Measurements from ENCODE around the gene EYA4. TPM values are rescaled to one million over a fixed set of nuclear protein-coding genes. Genes with fewer than 3 reads are reported as not detected.
A peak's percentile ranks its signal among the peaks of the same experiment; 100 is the strongest.

EYA4 gene
- total RNA-seq, 1 donor from 2014 or later: 15.4 TPM

GRCh38 chr6:133297657-133298056 lies 56.5 kb downstream of the EYA4 start:
- Histone ChIP-seq H3K4me3 (no peak overlapping the region), H3K9me3 (replicated peaks) (no peaks in the 10 kb centered on the region), H3K27ac (replicated peaks) (peak overlapping the region; percentile 11), H3K36me3 (no peaks in the 10 kb centered on the region), H3K4me1 (peaks cover 24% of the 10 kb centered on the region), H3K27me3 (ENCODE audit: low read depth) (no peaks in the 10 kb centered on the region)
- no peak for TF ChIP-seq CTCF (IDR thresholded peaks at IDR 0.05; ENCODE audit: borderline replicate concordance)
- intact Hi-C loops (cut with micrococcal nuclease): no loop called here
- DNase-seq: no peak

GRCh38 chr6:133298335-133298734 lies 57.2 kb downstream of the EYA4 start:
- Histone ChIP-seq H3K27me3 (ENCODE audit: low read depth) (no peaks in the 10 kb centered on the region), H3K27ac (replicated peaks) (peak overlapping the region; percentile 11)

GRCh38 chr6:133298801-133299200 lies 57.6 kb downstream of the EYA4 start:
- Histone ChIP-seq H3K27ac (replicated peaks) (peak overlapping the region; percentile 11), H3K27me3 (ENCODE audit: low read depth) (no peaks in the 10 kb centered on the region), H3K9me3 (replicated peaks) (no peaks in the 10 kb centered on the region), H3K4me1 (peaks cover 24% of the 10 kb centered on the region), H3K36me3 (no peaks in the 10 kb centered on the region), H3K4me3 (no peak overlapping the region)
- no peak for TF ChIP-seq CTCF (IDR thresholded peaks at IDR 0.05; ENCODE audit: borderline replicate concordance)
- intact Hi-C loops (cut with micrococcal nuclease): no loop called here
- no peak for DNase-seq

More at GRCh38 chr6:133298335-133298734, 57.2 kb downstream of the EYA4 start:
- intact Hi-C loops (cut with micrococcal nuclease): no loop called here
- no peak for DNase-seq
- H3K36me3 ChIP-seq: no peaks in the 10 kb centered on the region
- peaks cover 19% of the 10 kb centered on the region for H3K4me1 ChIP-seq
- H3K9me3 ChIP-seq (replicated peaks): no peaks in the 10 kb centered on the region
- no peak for TF ChIP-seq CTCF (IDR thresholded peaks at IDR 0.05; ENCODE audit: borderline replicate concordance)
- H3K4me3 ChIP-seq: no peak overlapping the region

GRCh38 chr6:133300896-133301295 lies 59.7 kb downstream of the EYA4 start:
- intact Hi-C loops (cut with micrococcal nuclease): no loop called here

GRCh38 chr6:133301835-133302234 lies 60.7 kb downstream of the EYA4 start:
- Histone ChIP-seq H3K36me3 (no peaks in the 10 kb centered on the region), H3K4me1 (peaks cover 34% of the 10 kb centered on the region), H3K27ac (replicated peaks) (no peak overlapping the region), H3K4me3 (no peak overlapping the region), H3K9me3 (replicated peaks) (no peaks in the 10 kb centered on the region), H3K27me3 (ENCODE audit: low read depth) (no peaks in the 10 kb centered on the region)
- intact Hi-C loops (cut with micrococcal nuclease): no loop called here
- no peak for DNase-seq
- no peak for TF ChIP-seq CTCF (IDR thresholded peaks at IDR 0.05; ENCODE audit: borderline replicate concordance)

More at GRCh38 chr6:133300896-133301295, 59.7 kb downstream of the EYA4 start:
- Histone ChIP-seq H3K36me3 (no peaks in the 10 kb centered on the region), H3K9me3 (replicated peaks) (no peaks in the 10 kb centered on the region), H3K4me1 (peaks cover 34% of the 10 kb centered on the region), H3K27me3 (ENCODE audit: low read depth) (no peaks in the 10 kb centered on the region), H3K4me3 (no peak overlapping the region), H3K27ac (replicated peaks) (no peak overlapping the region)
- no peak for DNase-seq
- no peak for TF ChIP-seq CTCF (IDR thresholded peaks at IDR 0.05; ENCODE audit: borderline replicate concordance)

Data from left ventricle myocardium inferior (tissue), 1 donor.